Skeletal muscle satellite cell (primary cell): ENCODE results near the gene GATC. TPM values are rescaled to one million over a fixed set of nuclear protein-coding genes. Genes with fewer than 3 reads are reported as not detected.

ENCODE experiments used
- H3K27me3 ChIP-seq: 2 replicates; pipeline ENCODE4 v1.7.0; 2013; ENCODE audit warnings: low read length; ENCODE audit not compliant: control insufficient read depth, insufficient read depth
- H3K36me3 ChIP-seq: 2 replicates; pipeline ENCODE4 v1.7.0; 2013; ENCODE audit warnings: mild to moderate bottlenecking, control low read depth, low read length; ENCODE audit not compliant: insufficient read depth
- H3K4me1 ChIP-seq: 2 replicates; pipeline ENCODE4 v1.7.0; 2013; ENCODE audit warnings: low read length; ENCODE audit not compliant: control insufficient read depth, insufficient read depth
- H3K4me2 ChIP-seq: 2 replicates; pipeline ENCODE4 v1.7.0; 2013; ENCODE audit warnings: mild to moderate bottlenecking, low read length
- H3K4me3 ChIP-seq: 2 replicates; pipeline ENCODE4 v1.7.0; 2013; ENCODE audit warnings: low read length
- H3K9ac ChIP-seq: 2 replicates; pipeline ENCODE4 v1.7.0; 2013; ENCODE audit warnings: mild to moderate bottlenecking, low read depth, low read length, moderate library complexity
- H3K9me3 ChIP-seq: replicated peaks from 2 replicates; pipeline ENCODE4 v1.7.0; 2013; ENCODE audit warnings: mild to moderate bottlenecking, control low read depth, low read length
- total RNA-seq: library from RNA; depleted of rRNA; stranded (reverse); fragments of >200 nt; gene quantifications from 2 replicates; pipeline ENCODE4 v1.2.3, GENCODE V29; 2012; rRNA removed

GATC gene
- total RNA-seq: 17.7 and 21.0 TPM in 2 replicates

GRCh38 chr12:120445911-120446843 is at the start of gene GATC, which contains the start of gene TRIAP1:
GATC (plus strand) TSS chr12:120446444; CDS start chr12:120446481, 37 bp downstream.
TRIAP1 (minus strand) TSS chr12:120446384; CDS start chr12:120446372, 12 bp downstream.
- Histone ChIP-seq H3K4me2 (peak within 1 kb of the TSS; percentile 96), H3K27me3 (no peaks in the 10 kb centered on the region), H3K4me1 (peaks cover 11% of the 10 kb centered on the region), H3K36me3 (peaks cover 29% of the 10 kb centered on the region), H3K9me3 (no peaks in the 10 kb centered on the region), H3K4me3 (peak within 1 kb of the TSS; percentile 80), H3K9ac (peak within 1 kb of the TSS; percentile 95)

DNA sequence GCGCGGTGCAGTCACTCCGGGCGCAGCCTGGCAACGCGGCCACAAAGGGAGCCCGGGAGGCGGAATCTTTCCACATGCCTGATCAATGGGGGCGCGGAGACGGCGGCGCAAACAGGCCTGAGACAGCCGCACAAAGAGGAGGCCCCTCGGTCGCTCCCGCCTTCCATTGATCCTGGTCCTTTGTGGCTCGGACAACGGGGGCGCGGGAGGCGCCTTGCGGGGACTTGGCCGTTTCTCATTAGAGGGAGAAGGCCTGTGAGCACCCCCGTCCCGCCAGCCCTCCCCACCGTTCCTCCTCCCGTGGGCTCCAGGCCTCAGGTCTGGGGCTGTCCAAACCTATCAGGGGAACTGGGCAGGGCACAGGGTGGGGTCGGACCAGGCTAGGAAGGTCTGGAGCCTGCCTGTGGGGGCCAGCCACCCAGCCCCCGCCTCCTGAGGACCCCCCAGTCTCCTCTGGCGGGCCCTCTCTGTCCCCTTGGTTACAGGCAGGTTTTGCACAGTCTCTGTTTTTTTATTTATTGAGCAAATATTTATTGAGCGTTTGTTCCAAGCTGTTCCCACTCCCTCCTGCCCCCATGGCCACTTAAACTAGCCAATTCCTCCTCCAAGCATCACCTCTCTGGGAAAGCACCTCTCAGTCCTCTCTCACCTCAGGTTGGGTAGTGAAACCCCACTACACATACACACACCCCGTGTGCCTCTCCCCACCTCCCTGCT is 48.3 kb upstream of the GATC start:
- Histone ChIP-seq H3K36me3 (no peaks in the 10 kb centered on the region), H3K9ac (no peak overlapping the region), H3K9me3 (no peaks in the 10 kb centered on the region), H3K4me3 (no peak overlapping the region), H3K4me1 (no peaks in the 10 kb centered on the region), H3K4me2 (no peak overlapping the region), H3K27me3 (peaks cover 63% of the 10 kb centered on the region)

DNA sequence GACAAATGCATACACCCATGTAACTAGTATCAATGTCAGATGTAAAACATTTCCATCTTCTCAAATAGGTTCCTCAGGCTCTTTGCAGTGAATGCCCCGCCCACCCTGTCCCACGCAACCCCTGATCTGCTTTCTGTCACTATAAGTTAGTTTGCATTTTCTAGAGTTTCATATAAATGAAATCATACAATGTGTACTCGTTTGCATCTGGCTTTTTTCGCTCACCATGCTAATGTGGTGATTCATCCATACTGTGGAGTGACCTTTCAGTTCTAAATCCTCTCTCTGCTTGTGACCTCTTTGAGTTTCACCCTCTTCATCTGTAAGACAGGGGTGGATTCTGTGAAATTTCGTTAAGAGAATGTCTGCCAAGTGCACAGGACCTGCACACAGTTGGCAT is 46.7 kb upstream of the GATC start:
- H3K27me3 ChIP-seq: peaks cover 60% of the 10 kb centered on the region
- H3K4me2 ChIP-seq: no peak overlapping the region
- no peaks in the 10 kb centered on the region for H3K9me3 ChIP-seq
- no peaks in the 10 kb centered on the region for H3K4me1 ChIP-seq
- H3K4me3 ChIP-seq: no peak overlapping the region
- H3K9ac ChIP-seq: no peak overlapping the region
- no peaks in the 10 kb centered on the region for H3K36me3 ChIP-seq

GRCh38 chr12:120402217-120402616 is 44.0 kb upstream of the GATC start:
- Histone ChIP-seq H3K36me3 (no peaks in the 10 kb centered on the region), H3K27me3 (peaks cover 47% of the 10 kb centered on the region), H3K4me3 (no peak overlapping the region), H3K9ac (no peak overlapping the region), H3K4me1 (no peaks in the 10 kb centered on the region), H3K4me2 (no peak overlapping the region), H3K9me3 (no peaks in the 10 kb centered on the region)

GRCh38 chr12:120403869-120404268 is 42.4 kb upstream of the GATC start:
- Histone ChIP-seq H3K27me3 (peaks cover 36% of the 10 kb centered on the region), H3K4me3 (no peak overlapping the region), H3K4me1 (no peaks in the 10 kb centered on the region), H3K9me3 (no peaks in the 10 kb centered on the region), H3K9ac (no peak overlapping the region), H3K36me3 (no peaks in the 10 kb centered on the region), H3K4me2 (no peak overlapping the region)

- no peaks in the 10 kb centered on the region for H3K36me3 ChIP-seq
Observed at GRCh38 chr12:120404271-120404670, 42.0 kb upstream of the GATC start.

GRCh38 chr12:120406069-120406468 is 40.2 kb upstream of the GATC start:
- H3K27me3 ChIP-seq: peaks cover 26% of the 10 kb centered on the region
- H3K36me3 ChIP-seq: no peaks in the 10 kb centered on the region
- no peaks in the 10 kb centered on the region for H3K9me3 ChIP-seq
- H3K4me2 ChIP-seq: no peak overlapping the region
- H3K4me1 ChIP-seq: no peaks in the 10 kb centered on the region
- no peak overlapping the region for H3K4me3 ChIP-seq
- H3K9ac ChIP-seq: no peak overlapping the region

More at GRCh38 chr12:120404271-120404670, 42.0 kb upstream of the GATC start:
- Histone ChIP-seq H3K9me3 (no peaks in the 10 kb centered on the region), H3K27me3 (peaks cover 34% of the 10 kb centered on the region), H3K9ac (no peak overlapping the region), H3K4me1 (no peaks in the 10 kb centered on the region), H3K4me2 (no peak overlapping the region), H3K4me3 (no peak overlapping the region)

- no peak overlapping the region for H3K9ac ChIP-seq
- H3K9me3 ChIP-seq: no peaks in the 10 kb centered on the region
- H3K27me3 ChIP-seq: peaks cover 26% of the 10 kb centered on the region
- H3K4me2 ChIP-seq: no peak overlapping the region
- no peaks in the 10 kb centered on the region for H3K4me1 ChIP-seq
- H3K4me3 ChIP-seq: no peak overlapping the region
- no peaks in the 10 kb centered on the region for H3K36me3 ChIP-seq
Observed at GRCh38 chr12:120406553-120406952, 39.7 kb upstream of the GATC start.

- Histone ChIP-seq H3K36me3 (no peaks in the 10 kb centered on the region), H3K4me3 (no peak overlapping the region), H3K4me2 (no peak overlapping the region), H3K27me3 (peaks cover 15% of the 10 kb centered on the region), H3K9me3 (no peaks in the 10 kb centered on the region), H3K9ac (no peak overlapping the region), H3K4me1 (no peaks in the 10 kb centered on the region)
Observed at GRCh38 chr12:120408771-120409170, 37.5 kb upstream of the GATC start.

DNA sequence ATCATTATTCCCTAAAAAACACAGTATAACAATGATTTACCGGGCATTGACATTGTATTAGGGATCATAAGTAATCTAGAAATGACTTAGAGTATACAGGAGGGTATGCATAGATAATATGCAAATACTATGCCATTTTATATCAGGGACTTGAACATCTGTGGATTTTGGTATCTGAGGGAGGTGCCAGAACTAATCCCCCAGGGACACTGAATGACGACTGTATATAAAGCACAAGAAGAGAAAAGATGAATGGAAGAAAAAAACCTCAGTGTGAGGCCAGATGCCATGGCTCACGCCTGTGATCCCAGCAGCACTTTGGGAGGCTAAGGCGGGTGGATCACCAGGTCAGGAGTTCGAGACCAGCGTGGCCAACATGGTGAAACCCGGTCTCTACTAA is 33.8 kb upstream of the GATC start:
- peaks cover 11% of the 10 kb centered on the region for H3K27me3 ChIP-seq
- no peak overlapping the region for H3K4me3 ChIP-seq
- H3K9me3 ChIP-seq: no peaks in the 10 kb centered on the region
- H3K9ac ChIP-seq: no peak overlapping the region
- no peaks in the 10 kb centered on the region for H3K36me3 ChIP-seq
- H3K4me1 ChIP-seq: no peaks in the 10 kb centered on the region
- no peak overlapping the region for H3K4me2 ChIP-seq

DNA sequence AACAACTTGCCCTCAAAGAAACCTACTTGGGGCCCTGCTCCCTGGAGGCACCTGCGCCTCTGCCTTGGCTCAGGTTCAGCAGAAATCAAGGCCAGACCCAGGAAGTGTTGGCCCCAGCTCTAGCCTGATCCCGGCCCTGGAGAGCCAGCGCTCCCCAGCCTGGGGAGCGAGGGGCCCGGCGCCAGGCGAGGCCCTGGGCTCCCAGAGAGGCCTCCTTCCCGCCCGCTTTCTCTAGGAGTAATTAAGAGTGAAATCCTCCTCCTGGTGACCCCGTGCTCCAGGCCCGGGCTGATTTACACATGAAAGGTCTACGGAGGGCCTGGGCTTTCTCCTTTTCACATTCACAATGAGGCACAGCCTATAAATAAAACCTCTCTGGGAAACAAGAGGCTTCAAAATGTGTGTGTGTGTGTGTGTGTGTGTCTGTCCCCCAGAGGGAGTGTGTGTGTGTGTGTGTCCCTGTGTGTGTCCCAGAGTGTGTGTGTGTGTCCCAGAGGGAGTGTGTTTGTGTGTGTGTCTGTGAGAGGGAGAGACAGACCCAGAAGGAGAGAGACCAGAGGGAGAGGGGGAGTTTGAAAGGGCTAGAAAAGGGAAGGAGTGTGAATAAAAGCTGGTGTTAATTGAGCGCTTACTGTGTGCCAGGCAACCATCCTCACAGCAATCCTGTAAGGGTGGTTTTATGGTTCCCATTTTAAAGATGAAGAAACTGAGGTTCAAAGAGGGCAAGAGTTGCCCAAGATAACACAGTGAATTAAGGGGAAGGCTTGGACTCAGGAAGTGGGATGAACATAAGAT is 32.1 kb upstream of the GATC start:
- Histone ChIP-seq H3K9me3 (no peaks in the 10 kb centered on the region), H3K36me3 (no peaks in the 10 kb centered on the region), H3K4me3 (no peak overlapping the region), H3K4me2 (no peak overlapping the region), H3K27me3 (peaks cover 18% of the 10 kb centered on the region), H3K9ac (no peak overlapping the region), H3K4me1 (no peaks in the 10 kb centered on the region)
